AG04449 (cell line): ENCODE measurements around the gene AKT1S1.

Experiments used
- CTCF ChIA-PET: fragments of 350-600 bp; formaldehyde crosslinking; extraction: SDS; loops from one replicate; lab custom pipeline; 2021; ENCODE audit warnings: antibody characterized with exemption; lab: Yijun Ruan, JAX
- POLR2A ChIA-PET: fragments of 400-600, 350-600 bp; formaldehyde crosslinking; extraction: SDS; loops from one replicate; lab custom pipeline; 2020; ENCODE audit warnings: antibody characterized with exemption, inconsistent platforms; lab: Yijun Ruan, JAX
- DNase-seq: peaks from one replicate; pipeline ENCODE4 v3.0.0-alpha.2; 2010; ENCODE audit warnings: low read depth, low spot score
- H3K4me3 ChIP-seq: 2 replicates; pipeline ENCODE4 v1.5.1; 2011; ENCODE audit warnings: low read depth, mild to moderate bottlenecking, control low read depth, low read length
- CTCF ChIP-seq: IDR thresholded peaks from one replicate; pipeline ENCODE4 v1.5.1; 2011; ENCODE audit warnings: mild to moderate bottlenecking, moderate library complexity, low read length, control low read depth, inconsistent platforms; ENCODE audit not compliant: insufficient read depth; ENCODE audit errors: missing control alignments

Gene AKT1S1

GRCh38 chr19:49845414-49845813 lies 31.7 kb downstream of the AKT1S1 start:
- ChIA-PET CTCF (interaction anchor here (1.5 kb wide), 1 partner anchor 20 kb away, joined by 5 read pairs; no protein-coding TSS in a partner anchor), POLR2A (no interaction called here)
- no peak for TF ChIP-seq CTCF
- H3K4me3 ChIP-seq = no peak overlapping the region
- no peak for DNase-seq

GRCh38 chr19:49844138-49845095 lies 32.7 kb downstream of the AKT1S1 start:
- no peak for TF ChIP-seq CTCF
- H3K4me3 ChIP-seq = no peak overlapping the region
- no peak for DNase-seq
- ChIA-PET CTCF (interaction anchor here (1.5 kb wide), 2 partner anchors 13 to 19 kb away, joined by 3 to 5 read pairs; no protein-coding TSS in a partner anchor), POLR2A (interaction anchor here (0.6 kb wide), 1 partner anchor 49 kb away, joined by 3 read pairs; no protein-coding TSS in a partner anchor)

- no peak overlapping the region for H3K4me3 ChIP-seq
- no peak for TF ChIP-seq CTCF
- no peak for DNase-seq
- ChIA-PET POLR2A (no interaction called here), CTCF (interaction anchor here (1.5 kb wide), 1 partner anchor 14 kb away, joined by 3 read pairs; no protein-coding TSS in a partner anchor)
These were observed 33.9 kb downstream of the AKT1S1 start for GRCh38 chr19:49843265-49843664.

GRCh38 chr19:49840736-49841249 lies 36.4 kb downstream of the AKT1S1 start:
- ChIA-PET CTCF (no interaction called here), POLR2A (no interaction called here)
- no peak overlapping the region for H3K4me3 ChIP-seq
- no peak for DNase-seq
- TF ChIP-seq CTCF = no peak

GRCh38 chr19:49840321-49840720 lies 36.8 kb downstream of the AKT1S1 start:
- POLR2A ChIA-PET = no interaction called here
- CTCF ChIA-PET = interaction anchor here (0.6 to 1.0 kb wide), 2 partner anchors 11 to 104 kb away, joined by 3 to 4 read pairs; partner anchors contain the start of gene PTOV1
- DNase-seq = no peak
- TF ChIP-seq CTCF = no peak
- H3K4me3 ChIP-seq = no peak overlapping the region

GRCh38 chr19:49839713-49840112 lies 37.4 kb downstream of the AKT1S1 start:
- no peak overlapping the region for H3K4me3 ChIP-seq
- no peak for TF ChIP-seq CTCF
- POLR2A ChIA-PET = no interaction called here
- no peak for DNase-seq
- CTCF ChIA-PET = interaction anchor here (0.6 to 1.0 kb wide), 2 partner anchors 11 to 104 kb away, joined by 3 to 4 read pairs; partner anchors contain the start of gene PTOV1
